PFSK-1 (cell line): ENCODE results near the gene NFIB.

Experiments
- FOXP2 ChIP-seq: optimal IDR thresholded peaks from 2 replicates; pipeline ENCODE3; 2011; ENCODE audit warnings: borderline replicate concordance, control low read depth, inconsistent platforms; ENCODE audit not compliant: insufficient read depth; ENCODE audit errors: extremely low read length, extremely low read depth
- POLR2AphosphoS5 ChIP-seq: IDR thresholded peaks from 2 replicates; pipeline ENCODE4 v1.6.1; 2012; ENCODE audit warnings: low read depth, mild to moderate bottlenecking, control low read depth, low read length, moderate library complexity
- REST ChIP-seq, 2 experiments: IDR thresholded peaks; 2 replicates each; pipeline versions ENCODE4 v1.6.1 to v1.8.0; 2011 to 2012; ENCODE audit warnings: low read depth in 2 of 2, low read length in 2 of 2, control low read depth in 1 of 2, inconsistent platforms in 1 of 2, mild to moderate bottlenecking in 1 of 2, moderate library complexity in 1 of 2; ENCODE audit not compliant: insufficient read depth in 1 of 2
- SIN3A ChIP-seq: IDR thresholded peaks from 2 replicates; pipeline ENCODE4 v1.6.1; 2012; ENCODE audit warnings: mild to moderate bottlenecking, low read length, moderate library complexity, borderline replicate concordance; ENCODE audit not compliant: insufficient read depth
- TAF1 ChIP-seq: IDR thresholded peaks from 2 replicates; pipeline ENCODE4 v1.6.1; 2012; ENCODE audit warnings: low read length, control low read depth, borderline replicate concordance; ENCODE audit not compliant: insufficient read depth

NFIB gene

GRCh38 chr9:14300040-14300439 is 13.9 kb downstream of the NFIB start:
- TF ChIP-seq REST (IDR thresholded peaks at IDR 0.05; ENCODE audit: insufficient read depth in 1 of 2, low read depth in 2 of 2, low read length in 2 of 2) (no peak), FOXP2 (no peak), POLR2AphosphoS5 (no peak), TAF1 (no peak), SIN3A (no peak)

- TF ChIP-seq TAF1 = no peak
- TF ChIP-seq FOXP2 = no peak
- no peak for TF ChIP-seq SIN3A
- TF ChIP-seq REST (IDR thresholded peaks at IDR 0.05; ENCODE audit: insufficient read depth in 1 of 2, low read depth in 2 of 2, low read length in 2 of 2) = no peak
- no peak for TF ChIP-seq POLR2AphosphoS5
Measured at GRCh38 chr9:14298601-14299022, 15.3 kb downstream of the NFIB start.

GRCh38 chr9:14296495-14297113 is 17.3 kb downstream of the NFIB start:
- TF ChIP-seq REST (IDR thresholded peaks at IDR 0.05; ENCODE audit: insufficient read depth in 1 of 2, low read depth in 2 of 2, low read length in 2 of 2) (no peak), TAF1 (no peak), SIN3A (no peak), POLR2AphosphoS5 (no peak), FOXP2 (no peak)

- no peak for TF ChIP-seq REST (IDR thresholded peaks at IDR 0.05; ENCODE audit: insufficient read depth in 1 of 2, low read depth in 2 of 2, low read length in 2 of 2)
- no peak for TF ChIP-seq POLR2AphosphoS5
- TF ChIP-seq TAF1 = no peak
- no peak for TF ChIP-seq SIN3A
Measured at GRCh38 chr9:14294659-14295058, 19.3 kb downstream of the NFIB start.

- no peak for TF ChIP-seq FOXP2
- TF ChIP-seq TAF1 = no peak
- TF ChIP-seq REST (IDR thresholded peaks at IDR 0.05; ENCODE audit: insufficient read depth in 1 of 2, low read depth in 2 of 2, low read length in 2 of 2) = no peak
- TF ChIP-seq POLR2AphosphoS5 = no peak
- no peak for TF ChIP-seq SIN3A
Measured at GRCh38 chr9:14293801-14294200, 20.1 kb downstream of the NFIB start.
